HG03354 (cell line): ENCODE data around the gene RUFY3.
"Not testable (repeated sequence)": the region's sequence is repeated elsewhere in the genome, so short reads cannot be mapped to it uniquely, and the experiment has no call there.

ENCODE experiments used
- ATAC-seq: cut with Tn5 transposase; IDR thresholded peaks from one replicate; pipeline ENCODE4 v1.9.1; 2021; ENCODE audit warnings: mild to moderate bottlenecking; ENCODE audit not compliant: unreplicated experiment, poor library complexity, severe bottlenecking

RUFY3 gene

GRCh38 chr4:70705183-70706043, 16.4 kb upstream of the RUFY3 start:
- peak; percentile 68 for ATAC-seq

GRCh38 chr4:70706044-70706461, 15.7 kb upstream of the RUFY3 start:
- ATAC-seq: no peak

- no peak for ATAC-seq
Measured at GRCh38 chr4:70706516-70706915, 15.2 kb upstream of the RUFY3 start.

- ATAC-seq: no peak
Measured at GRCh38 chr4:70709611-70710205, 12.1 kb upstream of the RUFY3 start.

- ATAC-seq: no peak
Measured at GRCh38 chr4:70711599-70711998, 10.2 kb upstream of the RUFY3 start.

- ATAC-seq: no peak
Measured at GRCh38 chr4:70712150-70712549, 9.6 kb upstream of the RUFY3 start.

GRCh38 chr4:70712604-70713452, 8.9 kb upstream of the RUFY3 start:
- ATAC-seq: peak; percentile 4

- peak; percentile 42 for ATAC-seq
Measured at GRCh38 chr4:70713453-70714078, 8.2 kb upstream of the RUFY3 start.

GRCh38 chr4:70714079-70714887, 7.5 kb upstream of the RUFY3 start:
- ATAC-seq: peak; percentile 55

GRCh38 chr4:70715097-70715496, 6.7 kb upstream of the RUFY3 start:
- peak; percentile 29 for ATAC-seq

- no peak for ATAC-seq
Measured at GRCh38 chr4:70718811-70719604, 2.8 kb upstream of the RUFY3 start.

- ATAC-seq: no peak
Measured at GRCh38 chr4:70722199-70722791, 531 bp downstream of the RUFY3 start.

GRCh38 chr4:70724463-70724862, 2.7 kb downstream of the RUFY3 start:
- no peak for ATAC-seq

GRCh38 chr4:70725633-70726032, 3.9 kb downstream of the RUFY3 start:
- no peak for ATAC-seq

GRCh38 chr4:70726515-70726914, 4.8 kb downstream of the RUFY3 start:
- ATAC-seq: not testable (repeated sequence)

- no peak for ATAC-seq
Measured at GRCh38 chr4:70728091-70728490, 6.3 kb downstream of the RUFY3 start.

GRCh38 chr4:70732878-70733277, 11.1 kb downstream of the RUFY3 start:
- not testable (repeated sequence) for ATAC-seq
